ENCODE measurements around the gene ZBTB44.

Gene ZBTB44

DNA sequence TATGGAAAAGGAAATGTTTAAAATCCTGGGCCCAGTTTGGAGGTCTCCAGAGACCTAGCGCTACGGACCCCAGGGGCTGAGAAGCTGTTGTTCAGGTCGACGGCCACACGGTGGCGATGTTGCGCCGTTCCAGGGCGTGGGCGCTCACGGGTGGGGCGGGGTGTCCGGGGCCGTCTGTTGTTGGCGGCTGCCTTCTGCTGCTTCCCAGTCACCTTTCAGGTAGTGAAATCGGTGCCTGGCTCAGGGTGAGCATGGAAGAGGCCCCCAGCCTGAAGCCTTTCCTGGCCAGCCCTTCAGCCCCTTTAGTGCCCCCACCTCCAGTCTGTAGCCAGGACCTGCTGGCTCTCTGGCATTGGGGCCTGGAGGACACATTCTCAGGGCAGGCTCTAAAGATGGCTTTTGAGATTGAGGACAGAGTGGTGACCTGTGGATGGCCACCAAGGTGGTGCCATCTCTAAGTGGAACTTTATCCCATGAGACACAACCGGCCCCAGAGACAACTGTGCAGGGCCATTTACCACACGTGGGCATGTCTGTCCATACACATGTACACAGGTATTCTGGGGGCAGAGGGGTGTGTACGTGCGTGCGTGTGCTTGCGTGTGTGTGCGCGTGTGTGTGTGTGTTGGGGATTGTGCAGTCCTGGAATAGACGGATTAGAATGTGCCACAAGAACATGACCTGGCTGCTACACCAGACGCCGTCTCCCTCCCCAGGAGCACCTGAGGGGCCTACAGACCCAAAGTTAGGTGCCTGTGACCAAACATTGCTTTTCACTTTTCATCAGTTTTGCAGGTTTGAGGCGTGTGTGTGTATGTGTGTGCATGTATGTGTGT lies 101.4 kb downstream of the ZBTB44 start:
- peak; percentile 92 for DNase-seq

DNA sequence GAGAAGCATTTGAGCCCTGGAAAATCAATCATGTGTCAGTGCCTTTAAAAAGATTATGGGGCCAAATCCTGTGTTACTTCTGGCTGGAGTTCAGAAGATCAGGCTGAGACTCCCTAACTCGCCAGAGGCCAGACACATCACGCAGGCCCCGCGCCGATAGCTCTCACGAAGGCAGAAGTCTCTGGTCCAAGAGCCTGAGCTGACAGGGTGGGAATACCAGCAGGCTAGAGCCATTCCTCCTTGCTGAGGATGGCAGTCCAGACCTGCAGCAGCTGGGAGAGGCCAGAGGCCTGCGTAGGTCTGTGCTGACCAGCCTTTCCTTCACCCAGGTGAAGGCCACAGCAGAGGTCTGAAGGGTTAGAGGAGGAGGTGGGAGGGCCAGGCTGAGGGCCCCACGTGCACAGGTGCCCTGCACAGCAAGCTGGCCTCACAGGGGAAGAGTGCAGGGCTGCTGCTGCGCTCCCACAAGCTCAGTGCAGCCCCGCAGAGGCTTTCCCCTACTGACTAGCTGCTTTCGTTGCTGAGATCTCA lies 102.2 kb downstream of the ZBTB44 start:
- DNase-seq: peak; percentile 51

DNA sequence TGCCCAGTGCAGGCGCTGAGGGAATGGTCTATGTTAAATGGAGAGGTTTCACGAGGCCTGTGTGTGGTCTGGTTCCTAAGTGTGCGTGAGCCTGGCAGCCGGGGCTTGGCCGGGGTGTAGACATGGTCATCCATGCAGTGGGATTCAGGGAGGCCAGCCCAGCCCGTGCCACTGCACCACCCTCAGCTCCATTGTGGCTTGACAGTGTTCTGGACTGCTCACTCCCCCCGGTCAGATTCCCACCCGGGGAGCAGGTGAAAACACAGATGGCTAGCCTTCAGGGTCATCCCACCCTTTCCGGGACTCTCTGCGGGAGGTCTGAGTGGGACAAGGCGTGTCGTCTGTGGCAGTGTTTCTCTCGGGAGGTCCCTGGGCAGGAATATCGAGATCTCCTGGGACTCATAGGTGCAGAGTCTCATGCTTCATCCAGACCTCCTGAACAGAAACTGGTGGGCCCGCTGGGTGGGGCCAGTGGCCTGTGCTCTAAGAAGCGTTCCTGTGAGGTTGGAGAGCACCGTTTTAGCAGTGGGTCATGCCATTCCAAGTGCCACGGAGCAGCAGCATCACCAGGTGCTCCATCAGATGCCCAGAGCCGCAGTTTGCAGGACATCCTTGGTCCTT lies 102.8 kb downstream of the ZBTB44 start:
- peak; percentile 31 for DNase-seq

DNA sequence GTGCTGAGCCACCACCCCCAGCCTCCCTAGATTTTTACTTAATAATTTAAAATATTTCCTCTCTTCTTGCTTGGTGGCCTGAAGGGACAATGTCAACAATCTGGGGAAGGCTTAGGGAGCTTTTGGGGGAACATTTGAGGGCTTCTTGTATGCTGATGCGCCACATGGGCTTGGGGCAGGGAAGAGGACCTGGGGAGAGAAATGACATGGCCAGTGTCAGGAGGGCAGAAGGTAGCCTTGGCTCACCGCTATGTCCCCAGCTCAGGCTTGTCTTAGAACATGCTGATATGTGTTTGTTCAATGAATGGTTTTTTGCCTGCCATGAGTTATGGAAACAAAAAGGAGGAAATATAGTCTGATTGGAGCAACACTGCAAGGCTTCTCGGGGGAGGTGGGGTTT lies 103.6 kb downstream of the ZBTB44 start:
- peak; percentile 19 for DNase-seq

DNA sequence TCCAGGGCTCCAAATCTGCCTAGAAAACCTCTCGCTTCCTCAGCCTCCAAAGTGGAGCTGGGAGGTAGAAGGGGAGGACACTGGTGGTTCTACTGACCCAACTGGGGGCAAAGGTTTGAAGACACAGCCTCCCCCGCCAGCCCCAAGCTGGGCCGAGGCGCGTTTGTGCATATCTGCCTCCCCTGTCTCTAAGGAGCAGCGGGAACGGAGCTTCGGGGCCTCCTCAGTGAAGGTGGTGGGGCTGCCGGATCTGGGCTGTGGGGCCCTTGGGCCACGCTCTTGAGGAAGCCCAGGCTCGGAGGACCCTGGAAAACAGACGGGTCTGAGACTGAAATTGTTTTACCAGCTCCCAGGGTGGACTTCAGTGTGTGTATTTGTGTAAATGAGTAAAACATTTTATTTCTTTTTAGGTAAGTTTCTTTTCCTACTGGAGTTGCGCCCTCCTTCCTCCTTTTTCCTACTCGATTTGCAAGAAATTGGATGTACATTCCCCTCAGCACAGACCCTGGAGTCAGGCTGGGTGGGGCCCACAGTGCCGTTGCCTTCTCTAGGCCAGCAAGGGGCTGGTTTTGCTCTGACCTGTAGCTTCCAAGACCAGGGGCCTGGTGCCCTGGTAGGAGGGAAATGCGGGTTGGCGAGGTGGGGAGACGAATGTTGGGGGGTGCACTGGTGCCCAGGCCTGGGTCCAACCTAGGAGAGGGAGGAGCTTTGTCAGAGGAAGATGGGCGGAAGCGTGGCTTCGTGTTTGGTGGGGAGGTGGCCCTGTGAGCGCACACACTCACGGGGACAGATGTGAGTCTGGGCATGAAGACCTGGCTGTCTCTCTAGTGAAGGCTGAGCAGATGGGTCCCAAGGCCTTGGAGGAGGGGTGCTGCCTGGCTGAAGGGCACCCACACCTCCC lies 104.5 kb downstream of the ZBTB44 start:
- peak; percentile 13 for DNase-seq

DNA sequence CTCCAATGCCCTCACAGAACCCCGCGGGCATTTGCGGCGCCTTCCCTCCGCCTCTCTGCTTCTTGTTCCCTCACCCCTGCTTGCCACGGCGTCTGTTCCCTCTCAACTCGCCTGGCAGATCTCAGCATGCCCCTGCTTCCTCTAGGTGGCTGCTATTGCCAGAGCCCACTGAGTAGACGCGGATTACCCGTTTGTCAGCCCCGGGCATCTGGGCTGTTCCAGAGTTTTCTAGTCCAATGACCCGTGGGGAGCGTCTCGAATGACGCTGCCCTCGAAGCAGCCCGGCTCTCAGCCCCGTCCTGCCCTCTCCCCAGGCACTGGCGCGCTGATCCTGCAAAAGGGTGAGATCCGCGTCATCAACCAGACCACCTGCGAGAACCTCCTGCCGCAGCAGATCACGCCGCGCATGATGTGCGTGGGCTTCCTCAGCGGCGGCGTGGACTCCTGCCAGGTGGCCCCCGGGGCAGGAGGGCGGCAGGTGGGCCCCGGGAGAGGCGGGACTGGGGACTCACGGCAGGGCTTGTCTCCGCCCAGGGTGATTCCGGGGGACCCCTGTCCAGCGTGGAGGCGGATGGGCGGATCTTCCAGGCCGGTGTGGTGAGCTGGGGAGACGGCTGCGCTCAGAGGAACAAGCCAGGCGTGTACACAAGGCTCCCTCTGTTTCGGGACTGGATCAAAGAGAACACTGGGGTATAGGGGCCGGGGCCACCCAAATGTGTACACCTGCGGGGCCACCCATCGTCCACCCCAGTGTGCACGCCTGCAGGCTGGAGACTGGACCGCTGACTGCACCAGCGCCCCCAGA lies 105.4 kb downstream of the ZBTB44 start:
- peak; percentile 14 for DNase-seq

DNA sequence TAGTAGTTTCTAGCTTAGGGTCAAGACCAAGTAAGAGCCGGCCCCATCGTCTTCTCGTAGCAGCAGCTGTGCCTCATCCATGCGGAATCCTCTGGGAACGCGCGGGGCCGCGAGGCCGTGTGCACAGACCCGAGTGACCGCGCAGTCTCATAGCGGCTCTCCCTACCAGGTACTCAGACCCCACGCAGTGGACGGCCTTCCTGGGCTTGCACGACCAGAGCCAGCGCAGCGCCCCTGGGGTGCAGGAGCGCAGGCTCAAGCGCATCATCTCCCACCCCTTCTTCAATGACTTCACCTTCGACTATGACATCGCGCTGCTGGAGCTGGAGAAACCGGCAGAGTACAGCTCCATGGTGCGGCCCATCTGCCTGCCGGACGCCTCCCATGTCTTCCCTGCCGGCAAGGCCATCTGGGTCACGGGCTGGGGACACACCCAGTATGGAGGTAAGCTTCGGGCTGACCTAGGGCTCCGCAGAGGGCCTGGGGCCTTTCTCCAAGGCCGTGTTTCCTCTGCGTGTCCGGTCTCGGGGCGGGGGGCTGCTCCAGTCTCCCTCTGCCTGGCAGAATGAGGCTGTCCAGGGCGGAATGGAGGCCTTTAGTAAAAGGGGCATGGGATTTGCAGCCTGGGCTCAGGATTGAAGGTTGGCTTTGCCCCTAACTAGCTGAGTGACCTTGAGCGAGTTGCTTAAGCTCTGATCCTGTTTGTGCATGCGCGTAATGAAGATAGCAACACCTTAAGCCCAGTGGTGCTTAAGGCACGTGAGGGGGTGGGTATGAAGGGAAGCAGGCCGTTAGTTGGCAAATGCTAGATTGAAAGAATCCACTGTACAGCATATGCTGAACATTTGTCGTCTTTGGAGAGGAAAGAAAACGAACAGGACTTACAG lies 106.2 kb downstream of the ZBTB44 start:
- DNase-seq: peak; percentile 9

DNA sequence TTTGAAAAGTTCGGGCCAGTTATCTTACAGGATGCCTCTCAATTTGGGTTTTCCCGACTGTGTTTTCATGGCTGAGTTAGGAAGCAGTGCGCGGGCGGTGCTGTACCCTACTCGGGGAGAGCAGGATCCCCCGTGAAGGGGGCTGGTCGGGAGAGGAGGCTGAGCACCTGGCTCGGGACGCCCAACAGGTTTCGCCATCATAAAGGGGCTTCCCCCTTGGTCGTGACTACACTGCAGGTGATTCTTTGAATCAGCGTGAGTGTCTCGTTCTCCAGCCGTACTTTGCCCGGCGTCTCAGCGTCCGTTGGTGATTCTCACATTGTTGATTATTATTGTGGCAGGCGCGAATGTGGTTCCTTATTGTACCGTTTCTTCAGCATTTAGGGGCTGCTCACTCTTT lies 108.6 kb downstream of the ZBTB44 start:
- peak; percentile 13 for DNase-seq

DNA sequence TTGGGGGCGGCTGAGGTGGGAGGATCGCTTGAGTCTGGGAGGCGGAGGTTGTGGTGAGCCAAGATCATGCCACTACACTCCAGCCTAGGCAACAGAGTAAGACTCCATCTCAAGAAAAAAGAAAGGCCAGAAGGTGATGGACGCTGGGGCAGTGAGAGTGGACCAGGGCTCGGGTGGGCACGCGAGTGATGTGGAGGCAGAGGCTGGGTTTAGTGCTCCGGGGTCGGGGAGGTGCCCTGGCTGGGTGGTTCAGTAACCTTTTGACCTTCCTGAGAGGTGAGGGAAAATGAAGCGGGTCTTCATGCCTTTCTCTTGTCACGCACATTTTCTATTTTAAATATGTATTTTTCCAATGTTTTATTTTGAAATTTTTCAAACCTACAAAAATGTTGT lies 110.0 kb downstream of the ZBTB44 start:
- DNase-seq: no peak

DNA sequence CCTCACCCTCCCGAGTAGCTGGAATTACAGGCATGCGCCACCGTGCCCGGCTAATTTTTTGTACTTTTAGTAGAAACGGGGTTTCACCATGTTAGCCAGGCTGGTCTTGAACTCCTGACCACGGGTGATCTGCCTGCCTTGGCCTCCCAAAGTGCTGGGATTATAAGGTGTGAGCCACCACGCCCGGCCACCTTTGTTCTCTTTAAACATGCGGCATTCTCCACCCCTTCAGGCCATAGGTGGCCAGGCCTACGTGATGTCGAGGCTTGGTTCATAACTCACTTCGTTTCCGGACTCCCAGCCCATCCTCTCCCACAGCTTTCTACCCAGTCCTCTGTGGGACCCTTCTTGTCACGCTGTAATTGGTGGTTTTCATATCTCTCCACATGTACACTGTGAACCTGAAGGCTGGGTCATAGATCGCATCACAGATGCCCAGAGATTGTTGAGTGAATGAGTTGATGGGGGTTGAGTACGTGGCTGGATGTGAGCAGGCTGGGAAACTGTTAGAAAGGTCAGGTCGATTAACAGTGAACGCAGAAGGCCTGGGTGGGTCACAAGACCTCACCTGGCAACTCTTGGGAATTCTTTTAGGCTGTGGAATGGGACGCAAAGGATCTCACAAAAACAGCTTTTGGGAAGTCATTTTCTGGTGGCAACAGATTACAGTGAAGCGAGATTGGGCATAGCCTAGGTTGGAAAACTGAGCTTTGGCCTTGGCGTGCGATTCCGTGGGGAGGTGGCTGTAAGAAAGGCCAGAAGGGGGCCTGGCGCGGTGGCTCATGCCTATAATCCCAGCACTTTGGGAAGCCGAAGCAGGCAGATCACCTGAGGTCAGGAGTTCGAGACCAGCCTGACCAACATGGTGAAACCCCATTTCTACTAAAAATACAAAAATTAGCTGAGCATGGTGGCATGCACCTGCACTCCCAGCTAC lies 110.7 kb downstream of the ZBTB44 start:
- DNase-seq: peak; percentile 11

DNA sequence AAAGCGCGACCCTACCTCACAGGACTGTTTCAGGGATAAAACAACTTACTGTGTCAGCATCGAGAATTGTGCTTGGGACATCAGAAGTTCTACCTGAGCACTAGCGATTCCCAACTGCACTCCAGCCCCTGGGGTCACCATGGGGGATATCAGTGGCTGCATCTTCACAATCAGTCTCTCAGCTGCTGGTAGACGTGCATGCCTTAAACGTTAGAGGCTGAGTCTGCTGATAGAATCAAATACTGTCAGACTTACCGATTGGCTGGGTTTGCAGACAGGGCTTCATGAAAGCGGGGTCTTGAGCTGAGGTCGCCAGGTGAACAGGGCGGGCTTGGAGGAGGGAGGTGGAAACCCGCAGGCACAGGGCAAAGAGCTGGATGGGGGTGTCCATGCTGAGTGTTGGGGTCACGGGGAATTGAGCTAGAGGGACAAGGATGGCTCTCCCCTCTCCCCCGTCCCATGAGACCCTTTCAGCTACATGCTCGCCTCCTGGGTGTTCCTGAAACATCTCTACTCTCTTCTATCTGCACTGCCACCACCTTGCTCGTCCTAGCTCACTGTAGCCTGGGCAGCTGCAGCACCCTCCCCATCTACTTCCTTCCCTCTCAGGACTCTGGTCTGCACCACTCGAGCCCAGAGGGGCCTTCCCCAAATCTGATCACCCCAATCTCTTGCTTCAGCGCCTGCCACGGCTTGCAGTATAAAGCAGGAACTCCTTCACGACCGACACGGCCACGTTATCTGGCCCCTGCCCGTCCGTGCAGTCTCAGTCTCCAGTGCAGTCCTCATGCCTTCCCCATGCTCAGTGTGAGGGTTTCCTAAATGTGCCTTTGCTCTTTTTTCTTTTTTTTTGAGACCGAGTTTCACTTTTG lies 111.7 kb downstream of the ZBTB44 start:
- DNase-seq: peak; percentile 9

DNA sequence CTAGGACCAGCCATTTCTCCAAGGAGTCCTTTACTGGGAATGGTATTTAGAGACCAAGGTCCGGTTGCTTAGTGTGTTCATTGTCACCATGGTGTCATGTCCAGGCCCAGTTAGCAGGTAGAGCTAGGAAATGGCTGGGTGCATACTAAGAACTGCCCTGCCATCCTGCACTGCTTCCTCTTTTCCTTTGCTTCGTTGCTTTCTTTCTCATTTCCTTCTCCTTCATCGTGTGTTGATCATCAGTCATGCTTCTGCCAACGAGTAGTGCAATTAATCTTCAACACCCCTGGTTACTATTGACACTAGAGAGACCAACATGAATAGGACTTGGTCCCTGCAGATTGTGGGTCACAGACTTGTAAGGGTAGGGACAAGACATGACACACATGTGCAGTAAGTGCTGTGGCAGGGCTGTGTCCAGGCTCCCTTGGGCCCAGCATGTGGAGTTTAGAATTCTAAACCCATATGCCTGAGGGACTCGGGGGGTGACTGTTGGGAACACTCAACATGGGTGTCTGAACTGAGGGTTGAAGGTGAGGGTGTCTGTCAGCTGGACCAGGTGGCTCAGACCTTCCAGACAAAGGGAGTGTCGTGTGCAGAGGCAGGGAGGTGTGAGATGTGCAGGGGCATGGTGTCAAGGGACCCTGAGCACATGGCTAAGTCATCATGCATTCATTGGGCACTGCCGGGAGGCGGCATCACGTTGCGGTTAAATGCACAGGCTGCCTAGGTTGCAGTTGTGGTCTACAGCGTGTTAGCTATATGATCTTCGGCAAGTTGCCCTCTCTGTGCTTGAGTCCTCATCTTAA lies 112.5 kb downstream of the ZBTB44 start:
- peak; percentile 10 for DNase-seq

DNA sequence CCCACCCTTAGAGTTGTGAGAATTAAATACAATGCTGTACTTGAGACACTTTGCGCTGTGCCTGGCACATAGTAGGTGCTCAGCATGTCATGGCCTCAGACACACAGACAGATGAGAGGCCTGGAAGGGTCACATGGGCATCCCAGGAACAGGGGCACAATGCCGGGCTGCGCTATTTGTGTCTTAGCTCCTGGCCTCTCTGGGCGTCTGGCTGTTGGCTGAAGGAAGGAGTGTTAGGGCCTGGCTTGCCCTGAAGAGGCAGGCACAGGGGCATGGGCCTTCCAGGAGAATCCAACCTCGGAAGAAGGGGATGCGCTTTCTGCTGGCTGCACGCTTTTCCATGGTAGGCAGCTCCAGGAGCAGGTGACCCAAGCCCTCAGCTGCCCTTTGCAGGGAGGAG lies 113.7 kb downstream of the ZBTB44 start:
- peak; percentile 13 for DNase-seq

DNA sequence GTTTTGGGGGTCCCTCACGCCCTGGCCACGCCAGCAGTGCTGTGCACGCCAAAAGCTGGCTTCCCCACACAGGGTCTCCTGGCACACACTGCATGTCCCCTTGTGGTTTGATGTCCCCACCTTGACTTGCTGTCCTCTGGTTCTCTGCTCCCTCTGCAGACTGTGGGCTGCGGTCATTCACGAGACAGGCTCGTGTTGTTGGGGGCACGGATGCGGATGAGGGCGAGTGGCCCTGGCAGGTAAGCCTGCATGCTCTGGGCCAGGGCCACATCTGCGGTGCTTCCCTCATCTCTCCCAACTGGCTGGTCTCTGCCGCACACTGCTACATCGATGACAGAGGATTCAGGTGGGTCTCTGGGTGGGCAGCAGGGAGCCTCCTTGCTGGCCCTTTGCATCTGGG lies 114.9 kb downstream of the ZBTB44 start:
- DNase-seq: no peak

DNA sequence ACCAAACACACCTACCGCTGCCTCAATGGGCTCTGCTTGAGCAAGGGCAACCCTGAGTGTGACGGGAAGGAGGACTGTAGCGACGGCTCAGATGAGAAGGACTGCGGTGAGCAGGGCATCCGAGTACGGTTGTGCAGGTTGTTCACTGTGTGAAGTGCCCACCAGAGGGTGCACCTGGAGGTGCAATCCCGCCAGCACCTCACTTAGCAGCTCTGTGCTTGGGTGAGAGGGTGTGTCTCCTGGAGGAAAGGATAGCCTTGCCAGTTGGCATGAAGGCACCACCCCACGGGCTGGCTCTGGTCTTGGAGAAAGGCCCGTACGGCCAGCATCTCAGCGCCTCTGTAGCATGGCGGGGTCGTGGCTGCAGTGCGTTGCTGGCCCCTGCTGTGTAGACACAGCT lies 115.8 kb downstream of the ZBTB44 start:
- DNase-seq: peak; percentile 74

DNA sequence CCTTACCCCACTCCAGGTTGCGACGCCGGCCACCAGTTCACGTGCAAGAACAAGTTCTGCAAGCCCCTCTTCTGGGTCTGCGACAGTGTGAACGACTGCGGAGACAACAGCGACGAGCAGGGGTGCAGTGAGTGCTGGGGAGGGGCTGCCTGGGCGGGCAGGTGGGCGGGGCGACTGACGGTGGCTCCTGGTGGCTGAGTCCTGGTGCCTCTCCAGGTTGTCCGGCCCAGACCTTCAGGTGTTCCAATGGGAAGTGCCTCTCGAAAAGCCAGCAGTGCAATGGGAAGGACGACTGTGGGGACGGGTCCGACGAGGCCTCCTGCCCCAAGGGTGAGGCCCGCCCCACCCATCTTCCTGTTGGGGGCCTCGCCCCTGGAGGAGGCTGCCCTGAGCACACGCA lies 116.4 kb downstream of the ZBTB44 start:
- no peak for DNase-seq

DNA sequence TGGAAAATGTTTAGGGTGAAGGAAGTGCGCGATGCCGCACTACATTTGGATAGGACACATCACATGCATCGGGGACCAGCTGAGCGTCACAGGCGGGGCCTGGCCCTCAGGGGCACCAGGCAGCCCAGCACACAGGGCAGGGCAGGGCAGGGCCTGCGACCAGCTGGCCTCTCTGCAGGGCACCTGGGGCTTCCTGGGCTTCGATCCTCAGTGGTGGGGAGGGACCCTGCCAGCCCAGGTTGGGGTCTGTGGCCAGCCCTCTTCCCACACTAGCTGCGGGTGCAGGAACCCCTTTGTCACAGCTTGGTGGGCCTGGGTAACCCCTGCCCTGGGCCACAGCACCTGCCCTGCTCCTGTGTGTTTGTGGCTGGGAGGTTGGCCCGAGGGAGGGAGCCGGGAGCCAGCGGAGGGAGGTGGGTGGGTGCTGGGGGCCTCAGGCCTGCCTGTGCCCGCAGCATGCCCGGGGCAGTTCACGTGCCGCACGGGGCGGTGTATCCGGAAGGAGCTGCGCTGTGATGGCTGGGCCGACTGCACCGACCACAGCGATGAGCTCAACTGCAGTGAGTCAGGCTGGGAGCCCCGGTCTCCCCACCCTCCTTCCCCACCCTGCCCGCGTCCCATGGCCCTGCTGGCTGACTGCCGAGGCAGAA lies 117.2 kb downstream of the ZBTB44 start:
- no peak for DNase-seq

All from 8988T (cell line).